COLO668 (cell line): Measurements from ENCODE around the gene WFIKKN1.
A peak's percentile ranks its signal among the peaks of the same experiment; 100 is the strongest.

Source experiments
- DNase-seq: peaks from one replicate; lab custom pipeline; 2025; ENCODE audit not compliant: unreplicated experiment; lab: John Stamatoyannopoulos, UW

WFIKKN1 gene

GRCh38 chr16:630815-631405 is at the start of gene WFIKKN1:
Gene WFIKKN1 (plus strand): TSS chr16:630985. CDS start chr16:631254, 269 bp downstream.
- DNase-seq: peak; percentile 65

- no peak for DNase-seq
Measured at GRCh38 chr16:582218-582613, 48.6 kb upstream of the WFIKKN1 start.

- no peak for DNase-seq
Measured at GRCh38 chr16:582614-583331, 48.0 kb upstream of the WFIKKN1 start.

- DNase-seq: peak; percentile 58
Measured at GRCh38 chr16:583470-583814, 47.3 kb upstream of the WFIKKN1 start.

GRCh38 chr16:583815-584591 is 46.8 kb upstream of the WFIKKN1 start:
- DNase-seq: peak; percentile 82

GRCh38 chr16:585351-585750 is 45.4 kb upstream of the WFIKKN1 start:
- DNase-seq: peak; percentile 66

- DNase-seq: no peak
Measured at GRCh38 chr16:586047-586644, 44.6 kb upstream of the WFIKKN1 start.

GRCh38 chr16:586645-587590 is 43.9 kb upstream of the WFIKKN1 start:
- DNase-seq: no peak

GRCh38 chr16:588639-588888 is 42.2 kb upstream of the WFIKKN1 start:
- peak; percentile 64 for DNase-seq

- peak; percentile 96 for DNase-seq
Measured at GRCh38 chr16:588889-589657, 41.7 kb upstream of the WFIKKN1 start.

GRCh38 chr16:589658-590187 is 41.1 kb upstream of the WFIKKN1 start, which contains the start of gene RAB40C:
Gene RAB40C (plus strand): TSS chr16:590066. CDS start chr16:590292, 226 bp downstream.
- peak; percentile 98 for DNase-seq

- DNase-seq: peak; percentile 74
Measured at GRCh38 chr16:590188-590814, 40.5 kb upstream of the WFIKKN1 start.

- DNase-seq: no peak
Measured at GRCh38 chr16:590815-591200, 40.0 kb upstream of the WFIKKN1 start.

- DNase-seq: peak; percentile 18
Measured at GRCh38 chr16:591231-591630, 39.6 kb upstream of the WFIKKN1 start.

GRCh38 chr16:591892-592517 is 38.8 kb upstream of the WFIKKN1 start:
- peak; percentile 43 for DNase-seq

GRCh38 chr16:592518-593306 is 38.1 kb upstream of the WFIKKN1 start:
- peak; percentile 94 for DNase-seq

- DNase-seq: peak; percentile 89
Measured at GRCh38 chr16:593406-593805, 37.4 kb upstream of the WFIKKN1 start.

- DNase-seq: peak; percentile 79
Measured at GRCh38 chr16:593807-594206, 37.0 kb upstream of the WFIKKN1 start.
